Uterus (tissue), 4 donors: ENCODE measurements around the gene ADIPOQ. TPM values are rescaled to one million over a fixed set of nuclear protein-coding genes. Genes with fewer than 3 reads are reported as not detected.
"Not testable (repeated sequence)": the region's sequence is repeated elsewhere in the genome, so short reads cannot be mapped to it uniquely, and the experiment has no call there.

Source experiments
- DNase-seq, 2 donors: peaks; one replicate each; pipeline ENCODE4 v3.0.0-alpha.2; 2019 to 2020
- H3K27ac ChIP-seq, 2 donors: fragments of 200-600 bp; sonication (generic); 1 replicate in 1 of 2; 2 replicates in 1 of 2; pipeline ENCODE4 v1.5.1; 2016 to 2018
- H3K27me3 ChIP-seq, 2 donors: fragments of 200-600 bp; sonication (generic); one replicate each; pipeline ENCODE4 v1.5.1; 2018 to 2019; ENCODE audit warnings: control low read depth in 1 of 2
- H3K36me3 ChIP-seq, 2 donors: fragments of 200-600 bp; sonication (generic); one replicate each; pipeline ENCODE4 v1.5.1; 2019; ENCODE audit warnings: control low read depth in 1 of 2
- H3K4me1 ChIP-seq, 2 donors: fragments of 200-600 bp; sonication (generic); one replicate each; pipeline ENCODE4 v1.5.1; 2018 to 2019; ENCODE audit warnings: control low read depth in 1 of 2
- H3K4me3 ChIP-seq, 2 donors: fragments of 200-600 bp; sonication (generic); 1 replicate in 1 of 2; 2 replicates in 1 of 2; pipeline ENCODE4 v1.5.1; 2018 to 2019; ENCODE audit warnings: mild to moderate bottlenecking in 1 of 2
- H3K9me3 ChIP-seq, 2 donors: fragments of 200-600 bp; sonication (generic); one replicate each; pipeline ENCODE4 v1.5.1; 2019; ENCODE audit warnings: control low read depth in 1 of 2
- POLR2A ChIP-seq, 2 donors: fragments of 450-650 bp; IDR thresholded peaks; one replicate each; pipeline ENCODE4 v1.6.1; 2016; ENCODE audit warnings: antibody characterized with exemption in 2 of 2, mild to moderate bottlenecking in 1 of 2, moderate library complexity in 1 of 2
- intact Hi-C: fragments of 100-400 bp; cut with DNase I; formaldehyde crosslinking; loops from one replicate; pipeline ENCODE4 v1.15.1; 2023; ENCODE audit warnings: low total_unique reads
- total RNA-seq, 4 donors: library from RNA; depleted of rRNA in 3 of 4; stranded (reverse); fragments of >200 nt in 3 of 4; gene quantifications; one replicate each; pipeline versions ENCODE4 v1.1.0 to v1.2.4, GENCODE V29; 2014 to 2023
- TF ChIP-seq, protein P1 (sequence below), 4 experiments: fragments of 200-600 bp in 2 of 4; fragments of 450-650 bp in 2 of 4; sonication (generic) in 2 of 4; IDR thresholded peaks; one replicate each; pipeline ENCODE4 v1.5.1; 2016 to 2019; ENCODE audit warnings: antibody characterized with exemption in 4 of 4, mild to moderate bottlenecking in 2 of 4, moderate library complexity in 1 of 4
- donor health status: DM: yes; HTN: yes; CAD: no.

Gene ADIPOQ
- total RNA-seq, 4 donors from 2014 or later, result not detected

DNA sequence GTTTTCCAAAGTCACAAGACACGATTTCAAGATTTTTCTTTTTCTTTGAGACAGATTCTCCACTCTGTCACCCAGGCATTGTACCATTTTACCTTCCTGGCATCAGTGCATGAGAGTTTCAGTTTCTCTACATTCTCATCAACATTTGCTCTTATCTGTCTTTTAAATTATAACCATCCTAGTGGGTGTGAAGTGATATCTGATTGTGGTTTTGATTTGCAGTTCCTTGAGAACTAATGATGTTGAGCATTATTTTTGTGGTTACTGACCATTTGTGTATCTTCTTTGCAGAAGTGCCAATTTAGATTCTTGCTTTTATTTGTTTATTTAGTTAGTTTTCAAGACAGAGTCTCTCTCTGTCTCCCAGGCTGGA is 41.2 kb downstream of the ADIPOQ start:
- Histone ChIP-seq H3K9me3 (no peaks in the 10 kb centered on the region), H3K27ac (no peak overlapping the region), H3K27me3 (no peaks in the 10 kb centered on the region), H3K4me3 (no peak overlapping the region), H3K36me3 (no peaks in the 10 kb centered on the region), H3K4me1 (no peaks in the 10 kb centered on the region)
- DNase-seq, result no peak
- intact Hi-C loops, result no loop called here
- no peak for TF ChIP-seq POLR2A (IDR thresholded peaks at IDR 0.05)
- TF ChIP-seq, protein P1, sequence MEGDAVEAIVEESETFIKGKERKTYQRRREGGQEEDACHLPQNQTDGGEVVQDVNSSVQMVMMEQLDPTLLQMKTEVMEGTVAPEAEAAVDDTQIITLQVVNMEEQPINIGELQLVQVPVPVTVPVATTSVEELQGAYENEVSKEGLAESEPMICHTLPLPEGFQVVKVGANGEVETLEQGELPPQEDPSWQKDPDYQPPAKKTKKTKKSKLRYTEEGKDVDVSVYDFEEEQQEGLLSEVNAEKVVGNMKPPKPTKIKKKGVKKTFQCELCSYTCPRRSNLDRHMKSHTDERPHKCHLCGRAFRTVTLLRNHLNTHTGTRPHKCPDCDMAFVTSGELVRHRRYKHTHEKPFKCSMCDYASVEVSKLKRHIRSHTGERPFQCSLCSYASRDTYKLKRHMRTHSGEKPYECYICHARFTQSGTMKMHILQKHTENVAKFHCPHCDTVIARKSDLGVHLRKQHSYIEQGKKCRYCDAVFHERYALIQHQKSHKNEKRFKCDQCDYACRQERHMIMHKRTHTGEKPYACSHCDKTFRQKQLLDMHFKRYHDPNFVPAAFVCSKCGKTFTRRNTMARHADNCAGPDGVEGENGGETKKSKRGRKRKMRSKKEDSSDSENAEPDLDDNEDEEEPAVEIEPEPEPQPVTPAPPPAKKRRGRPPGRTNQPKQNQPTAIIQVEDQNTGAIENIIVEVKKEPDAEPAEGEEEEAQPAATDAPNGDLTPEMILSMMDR (IDR thresholded peaks at IDR 0.05), result no peak

DNA sequence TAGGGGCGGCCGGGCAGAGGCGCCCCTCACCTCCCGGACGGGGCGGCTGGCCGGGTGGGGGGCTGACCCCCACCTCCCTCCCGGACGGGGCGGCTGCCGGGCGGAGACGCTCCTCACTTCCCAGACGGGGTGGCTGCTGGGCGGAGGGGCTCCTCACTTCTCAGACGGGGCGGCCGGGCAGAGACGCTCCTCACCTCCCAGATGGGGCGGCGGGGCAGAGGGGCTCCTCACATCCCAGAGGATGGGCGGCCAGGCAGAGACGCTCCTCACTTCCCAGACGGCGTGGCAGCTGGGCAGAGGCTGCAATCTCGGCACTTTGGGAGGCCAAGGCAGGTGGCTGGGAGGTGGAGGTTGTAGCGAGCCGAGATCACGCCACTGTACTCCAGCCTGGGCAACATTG is 42.4 kb downstream of the ADIPOQ start:
- H3K36me3 ChIP-seq, H3K27me3 ChIP-seq, H3K27ac ChIP-seq, H3K4me1 ChIP-seq, intact Hi-C loops, DNase-seq, H3K9me3 ChIP-seq, H3K4me3 ChIP-seq: not testable (repeated sequence)

DNA sequence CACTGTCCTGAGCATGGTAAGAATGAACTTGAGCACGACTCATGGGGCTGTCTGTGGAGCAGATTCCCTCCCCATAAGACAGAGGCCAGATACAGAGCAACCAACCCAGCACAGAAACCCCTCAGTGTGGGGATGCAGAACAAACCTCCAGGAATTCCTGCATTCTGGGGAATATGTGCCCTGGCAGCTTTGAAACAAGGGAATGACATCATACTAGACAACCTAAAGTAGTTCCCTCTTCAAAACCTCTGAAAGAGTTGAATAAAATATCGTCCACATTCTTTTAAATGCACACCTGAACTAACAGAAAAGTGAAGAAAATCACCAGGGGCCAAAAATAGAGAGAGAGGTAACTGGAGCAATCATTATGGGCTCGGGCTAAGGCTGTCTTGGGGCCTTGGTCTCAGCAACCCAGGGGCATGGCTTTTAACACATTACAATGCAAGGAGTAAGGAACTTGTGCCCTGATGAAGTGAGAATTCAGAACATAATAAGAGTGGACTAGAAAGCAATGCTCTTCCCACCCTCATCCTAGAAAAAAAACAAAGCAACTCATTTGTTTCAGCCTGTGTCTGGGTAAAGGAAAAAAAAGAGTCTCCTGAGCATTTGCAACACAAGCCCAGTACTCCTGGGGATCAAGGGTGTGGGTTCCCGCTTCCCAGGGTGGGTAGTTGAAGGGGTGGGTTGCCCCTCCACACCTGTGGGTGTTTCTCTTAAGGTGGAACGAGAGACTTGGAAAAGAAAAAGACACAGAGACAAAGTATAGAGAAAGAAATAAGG is 43.9 kb downstream of the ADIPOQ start:
- Histone ChIP-seq H3K27ac (no peak overlapping the region), H3K9me3 (no peaks in the 10 kb centered on the region), H3K4me3 (no peak overlapping the region), H3K36me3 (no peaks in the 10 kb centered on the region), H3K4me1 (no peaks in the 10 kb centered on the region), H3K27me3 (no peaks in the 10 kb centered on the region)
- TF ChIP-seq POLR2A (IDR thresholded peaks at IDR 0.05), result no peak
- TF ChIP-seq, protein P1 (IDR thresholded peaks at IDR 0.05), result no peak
- no peak for DNase-seq
- intact Hi-C loops, result no loop called here

DNA sequence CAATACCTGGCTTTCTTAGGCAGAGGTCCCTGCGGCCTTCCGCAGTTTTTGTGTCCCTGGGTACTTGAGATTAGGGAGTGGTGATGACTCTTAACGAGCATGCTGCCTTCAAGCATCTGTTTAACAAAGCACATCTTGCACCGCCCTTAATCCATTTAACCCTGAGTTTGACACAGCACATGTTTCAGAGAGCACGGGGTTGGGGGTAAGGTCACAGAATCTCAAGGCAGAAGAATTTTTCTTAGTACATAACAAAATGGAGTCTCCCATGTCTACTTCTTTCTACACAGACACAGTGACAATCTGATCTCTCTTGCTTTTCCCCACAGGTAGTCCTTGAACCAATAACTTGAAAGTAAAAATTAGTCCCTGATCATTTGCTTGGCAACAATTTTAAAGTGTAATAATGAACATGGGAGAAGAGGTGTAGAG is 45.0 kb downstream of the ADIPOQ start:
- DNase-seq, intact Hi-C loops, H3K36me3 ChIP-seq, H3K27ac ChIP-seq, H3K9me3 ChIP-seq, H3K4me1 ChIP-seq, H3K27me3 ChIP-seq, H3K4me3 ChIP-seq: not testable (repeated sequence)

GRCh38 chr3:186888569-186888968 is 46.1 kb downstream of the ADIPOQ start:
- no peaks in the 10 kb centered on the region for H3K27me3 ChIP-seq
- H3K4me3 ChIP-seq, result no peak overlapping the region
- intact Hi-C loops, result no loop called here
- no peak for DNase-seq
- no peak for TF ChIP-seq POLR2A (IDR thresholded peaks at IDR 0.05)
- TF ChIP-seq, protein P1 (IDR thresholded peaks at IDR 0.05), result no peak
- H3K36me3 ChIP-seq, result no peaks in the 10 kb centered on the region
- H3K4me1 ChIP-seq, result no peaks in the 10 kb centered on the region
- H3K27ac ChIP-seq, result no peak overlapping the region
- no peaks in the 10 kb centered on the region for H3K9me3 ChIP-seq

- not testable (repeated sequence) for H3K27ac ChIP-seq, DNase-seq, H3K4me1 ChIP-seq
Observed at GRCh38 chr3:186889698-186890097, 47.2 kb downstream of the ADIPOQ start.

DNA sequence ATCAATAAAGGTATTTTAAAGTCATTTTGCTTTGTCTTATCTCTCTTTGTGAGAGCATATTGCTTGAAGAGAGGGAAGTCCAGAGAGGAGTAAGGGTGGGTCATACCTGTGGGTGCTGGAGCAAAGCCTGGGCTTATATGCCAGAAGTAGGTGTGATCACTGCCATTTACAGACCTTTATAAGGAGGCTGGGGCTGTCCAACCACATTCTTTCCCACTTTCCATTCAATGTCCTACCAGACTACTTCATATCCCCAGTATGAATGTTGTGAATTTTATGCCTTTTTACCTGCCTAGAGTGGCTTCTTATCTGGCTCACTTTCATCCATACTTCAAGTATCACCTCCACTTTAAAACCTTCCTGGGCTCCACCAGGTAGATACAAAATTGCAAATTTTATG is 48.4 kb downstream of the ADIPOQ start:
- Histone ChIP-seq H3K4me3 (no peak overlapping the region), H3K9me3 (no peaks in the 10 kb centered on the region), H3K4me1 (no peaks in the 10 kb centered on the region), H3K27me3 (no peaks in the 10 kb centered on the region), H3K36me3 (no peaks in the 10 kb centered on the region), H3K27ac (no peak overlapping the region)
- TF ChIP-seq POLR2A (IDR thresholded peaks at IDR 0.05), result no peak
- TF ChIP-seq, protein P1 (IDR thresholded peaks at IDR 0.05), result no peak
- no peak for DNase-seq
- intact Hi-C loops, result no loop called here

More at GRCh38 chr3:186889698-186890097, 47.2 kb downstream of the ADIPOQ start:
- intact Hi-C loops, H3K9me3 ChIP-seq, H3K36me3 ChIP-seq, H3K4me3 ChIP-seq, H3K27me3 ChIP-seq: not testable (repeated sequence)

GRCh38 chr3:186893071-186893470 is 50.6 kb downstream of the ADIPOQ start:
- H3K4me1 ChIP-seq, intact Hi-C loops, H3K27me3 ChIP-seq, H3K27ac ChIP-seq, H3K4me3 ChIP-seq, DNase-seq, H3K36me3 ChIP-seq, H3K9me3 ChIP-seq: not testable (repeated sequence)
